GM04503 (cell line): ENCODE results near the gene PIK3CA.
"Not testable (repeated sequence)": the region's sequence is repeated elsewhere in the genome, so short reads cannot be mapped to it uniquely, and the experiment has no call there.

ENCODE experiments used
- DNase-seq: peaks from one replicate; pipeline ENCODE4 v3.0.0-alpha.2; 2012; ENCODE audit warnings: low read depth

Gene PIK3CA

DNA sequence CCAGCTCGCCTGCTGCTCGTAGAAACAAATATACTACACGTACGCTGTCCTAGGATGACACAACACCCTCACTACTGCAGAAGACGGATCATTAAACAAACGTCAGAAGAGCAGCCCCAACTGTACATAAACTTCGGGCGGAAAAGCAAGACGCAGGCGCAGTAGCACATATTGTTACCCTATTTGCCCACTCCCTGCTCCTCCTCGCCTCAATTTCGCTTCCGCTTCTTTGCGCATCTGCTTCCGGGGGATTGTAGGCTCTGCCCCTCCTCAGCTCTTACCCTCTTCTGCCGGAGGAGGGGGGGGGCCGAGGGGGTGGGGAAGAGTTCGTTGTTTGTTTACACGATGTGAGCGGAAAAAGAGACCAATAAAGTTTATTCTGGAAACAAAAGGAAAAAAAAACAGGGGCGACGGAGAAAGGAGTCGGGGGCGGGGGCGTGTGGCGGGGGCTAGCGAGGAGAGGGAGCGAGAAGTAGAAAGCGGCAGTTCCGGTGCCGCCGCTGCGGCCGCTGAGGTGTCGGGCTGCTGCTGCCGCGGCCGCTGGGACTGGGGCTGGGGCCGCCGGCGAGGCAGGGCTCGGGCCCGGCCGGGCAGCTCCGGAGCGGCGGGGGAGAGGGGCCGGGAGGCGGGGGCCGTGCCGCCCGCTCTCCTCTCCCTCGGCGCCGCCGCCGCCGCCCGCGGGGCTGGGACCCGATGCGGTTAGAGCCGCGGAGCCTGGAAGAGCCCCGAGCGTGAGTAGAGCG lies at the start of gene PIK3CA:
TSS of gene PIK3CA (plus strand) at position 485 of the 743 bp plus-strand sequence. CDS start 50,469 bp downstream, outside the sequence.
- DNase-seq = peak; percentile 95

DNA sequence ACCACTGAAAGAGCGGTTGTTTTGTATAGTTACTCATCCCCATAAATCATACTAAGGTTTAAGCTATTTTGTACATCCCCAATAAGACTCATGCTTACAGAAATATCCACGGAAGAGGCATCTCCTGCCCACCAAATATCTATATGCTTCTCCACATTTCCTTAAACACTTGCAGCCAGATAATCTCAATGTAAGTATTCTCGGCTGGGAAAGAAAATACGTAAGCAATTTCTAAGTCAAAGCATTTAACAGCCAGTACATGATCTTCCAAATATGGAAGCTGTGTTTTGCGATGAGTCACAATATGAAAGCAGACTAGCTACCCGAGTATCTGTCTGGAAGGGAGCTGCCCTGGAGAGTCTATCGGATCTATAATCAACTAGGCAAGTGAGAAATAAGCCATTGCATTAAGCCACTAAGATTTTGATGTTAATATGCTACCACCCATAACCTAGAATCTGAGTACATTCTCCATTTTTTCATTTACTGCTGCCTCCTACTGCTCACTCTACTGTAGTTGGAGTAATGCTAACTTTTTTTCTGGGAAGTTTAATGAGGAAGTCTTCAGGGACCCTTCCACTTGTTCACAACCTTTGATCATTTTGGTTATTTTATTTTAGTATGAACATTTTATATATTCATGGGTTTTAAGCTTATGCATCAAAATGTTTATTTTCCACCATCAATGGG lies 49.6 kb upstream of the PIK3CA start:
- DNase-seq = no peak

- no peak for DNase-seq
Observed at GRCh38 chr3:179100652-179101051, 47.5 kb upstream of the PIK3CA start.

GRCh38 chr3:179105881-179106280 lies 42.3 kb upstream of the PIK3CA start:
- DNase-seq = no peak

GRCh38 chr3:179107617-179108016 lies 40.5 kb upstream of the PIK3CA start:
- DNase-seq = no peak

DNA sequence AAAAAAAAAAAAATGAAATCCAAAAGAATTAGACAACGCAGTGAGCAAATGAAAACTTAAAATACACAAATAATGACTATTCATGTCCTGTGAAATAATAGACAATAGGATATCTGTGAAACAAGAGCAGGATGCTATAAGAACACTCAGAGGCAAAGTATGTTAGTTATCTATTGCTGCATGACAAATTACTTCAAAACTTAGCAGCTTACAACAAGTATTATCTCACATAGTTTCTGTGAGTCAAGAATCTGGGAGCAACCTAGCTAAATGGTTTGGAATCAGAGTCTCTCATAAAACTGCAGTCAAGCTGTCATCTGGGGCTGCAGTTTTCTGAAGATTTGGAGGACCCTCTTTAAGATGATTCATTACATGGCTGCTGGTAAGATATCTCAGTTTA lies 40.1 kb upstream of the PIK3CA start:
- peak; percentile 67 for DNase-seq

DNA sequence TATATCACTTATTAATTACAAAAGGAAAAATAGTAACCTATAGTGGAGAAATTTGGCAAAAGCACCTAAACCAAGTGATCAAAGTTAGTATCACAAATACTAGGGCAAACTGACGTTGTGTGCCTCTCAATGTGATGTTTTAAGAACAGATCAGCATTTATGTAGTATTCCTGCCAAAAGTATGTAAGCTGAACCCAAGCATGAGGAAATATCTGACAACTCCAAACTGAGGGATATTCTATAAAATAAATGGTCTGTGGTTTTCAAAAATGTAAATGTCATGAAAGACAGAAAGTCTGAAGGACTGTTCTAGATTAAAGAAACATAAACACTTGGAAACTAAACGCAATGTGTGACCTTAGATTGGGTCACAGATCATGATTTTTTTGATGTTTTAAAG lies 34.3 kb upstream of the PIK3CA start:
- no peak for DNase-seq

- DNase-seq = not testable (repeated sequence)
Observed at GRCh38 chr3:179115444-179115843, 32.7 kb upstream of the PIK3CA start.

DNA sequence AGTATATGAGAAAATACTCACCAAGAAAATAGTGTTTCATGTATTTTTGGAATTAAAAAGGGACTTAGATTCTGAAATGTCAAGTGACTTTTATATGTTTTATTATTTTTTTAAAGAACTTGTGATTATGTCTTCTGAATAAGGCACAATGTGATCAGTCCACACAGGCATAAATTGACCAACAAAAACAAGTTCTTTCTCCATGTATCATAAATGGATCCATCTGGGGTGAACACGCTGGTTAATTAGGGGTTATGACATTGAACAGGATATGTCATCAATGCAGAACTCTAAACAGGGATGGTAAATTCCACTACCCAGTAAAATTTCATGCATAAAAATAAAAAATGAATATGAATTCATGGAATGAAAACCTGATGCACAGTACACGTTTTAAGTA lies 31.3 kb upstream of the PIK3CA start:
- DNase-seq = no peak

DNA sequence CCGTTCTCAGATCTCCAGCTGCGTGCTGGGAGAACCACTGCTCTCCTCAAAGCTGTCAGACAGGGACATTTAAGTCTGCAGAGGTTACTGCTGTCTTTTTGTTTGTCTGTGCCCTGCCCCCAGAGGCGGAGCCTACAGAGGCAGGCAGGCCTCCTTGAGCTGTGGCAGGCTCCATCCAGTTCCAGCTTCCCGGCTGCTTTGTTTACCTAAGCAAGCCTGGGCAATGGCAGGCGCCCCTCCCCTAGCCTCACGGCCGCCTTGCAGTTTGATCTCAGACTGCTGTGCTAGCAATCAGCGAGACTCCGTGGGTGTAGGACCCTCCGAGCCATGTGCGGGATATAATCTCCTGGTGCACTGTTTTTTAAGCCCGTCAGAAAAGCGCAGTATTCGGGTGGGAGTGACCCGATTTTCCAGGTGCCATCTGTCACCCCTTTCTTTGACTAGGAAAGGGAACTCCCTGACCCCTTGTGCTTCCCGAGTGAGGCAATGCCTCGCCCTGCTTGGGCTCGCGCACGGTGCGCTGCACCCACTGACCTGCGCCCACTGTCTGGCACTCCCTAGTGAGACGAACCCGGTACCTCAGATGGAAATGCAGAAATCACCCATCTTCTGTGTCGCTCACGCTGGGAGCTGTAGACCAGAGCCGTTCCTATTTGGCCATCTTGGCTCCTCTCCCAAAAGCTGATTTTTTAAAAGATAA lies 15.8 kb upstream of the PIK3CA start:
- DNase-seq = not testable (repeated sequence)

DNA sequence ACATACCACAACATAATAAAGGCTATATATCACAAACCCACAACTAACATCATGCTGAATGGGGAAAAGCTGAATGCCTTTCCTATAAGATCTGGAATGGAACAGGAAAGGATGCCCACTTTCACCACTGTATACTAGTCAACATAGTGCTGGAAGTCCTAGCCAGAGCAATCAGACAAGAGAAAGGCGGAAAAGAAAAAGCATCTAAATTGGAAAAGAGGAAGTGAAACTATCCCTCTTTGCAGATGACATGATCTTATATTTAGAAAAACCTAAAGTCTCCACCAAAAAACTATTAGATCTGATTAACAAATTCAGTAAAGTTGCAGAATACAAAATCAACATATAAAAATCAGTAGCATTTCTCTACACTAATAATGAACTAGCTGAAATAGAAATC lies 14.6 kb upstream of the PIK3CA start:
- DNase-seq = no peak

- DNase-seq = no peak
Observed at GRCh38 chr3:179136195-179136594, 12.0 kb upstream of the PIK3CA start.

DNA sequence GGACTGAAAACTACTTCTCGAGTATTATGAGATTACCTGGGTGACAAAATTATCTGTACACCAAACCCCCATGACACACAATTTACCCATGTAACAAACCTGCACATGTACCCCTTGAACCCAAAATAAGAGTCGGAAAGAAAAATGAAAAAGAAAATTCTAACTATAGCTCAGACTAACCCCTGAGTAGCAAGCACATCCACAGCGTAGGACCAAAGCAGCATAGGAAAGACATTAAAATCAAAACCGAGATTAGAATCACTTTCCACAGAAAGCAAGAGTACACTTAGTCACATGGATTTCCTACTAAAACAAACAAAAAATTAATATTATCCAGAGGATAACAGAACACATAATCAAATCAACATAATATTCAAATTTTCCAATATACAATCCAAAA lies 6.3 kb upstream of the PIK3CA start:
- no peak for DNase-seq

- no peak for DNase-seq
Observed at GRCh38 chr3:179146911-179147513, 1.1 kb upstream of the PIK3CA start.

DNA sequence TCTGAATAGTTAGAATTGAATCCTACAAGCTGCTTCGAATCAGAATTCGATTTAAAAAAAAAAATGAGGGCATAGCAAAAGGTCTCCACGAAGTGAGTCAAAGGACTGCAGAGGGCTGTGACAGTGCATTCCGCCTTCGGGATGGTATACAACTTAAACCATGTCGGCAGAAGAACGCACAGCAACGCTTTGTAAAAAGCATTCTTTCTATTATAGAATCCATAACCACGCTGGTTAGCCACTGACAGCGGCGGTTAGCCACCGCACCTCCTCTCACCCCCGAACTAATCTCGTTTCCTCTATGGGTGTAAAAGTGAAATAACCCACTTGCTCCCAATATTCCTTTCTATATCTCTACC lies 664 bp upstream of the PIK3CA start:
- no peak for DNase-seq

DNA sequence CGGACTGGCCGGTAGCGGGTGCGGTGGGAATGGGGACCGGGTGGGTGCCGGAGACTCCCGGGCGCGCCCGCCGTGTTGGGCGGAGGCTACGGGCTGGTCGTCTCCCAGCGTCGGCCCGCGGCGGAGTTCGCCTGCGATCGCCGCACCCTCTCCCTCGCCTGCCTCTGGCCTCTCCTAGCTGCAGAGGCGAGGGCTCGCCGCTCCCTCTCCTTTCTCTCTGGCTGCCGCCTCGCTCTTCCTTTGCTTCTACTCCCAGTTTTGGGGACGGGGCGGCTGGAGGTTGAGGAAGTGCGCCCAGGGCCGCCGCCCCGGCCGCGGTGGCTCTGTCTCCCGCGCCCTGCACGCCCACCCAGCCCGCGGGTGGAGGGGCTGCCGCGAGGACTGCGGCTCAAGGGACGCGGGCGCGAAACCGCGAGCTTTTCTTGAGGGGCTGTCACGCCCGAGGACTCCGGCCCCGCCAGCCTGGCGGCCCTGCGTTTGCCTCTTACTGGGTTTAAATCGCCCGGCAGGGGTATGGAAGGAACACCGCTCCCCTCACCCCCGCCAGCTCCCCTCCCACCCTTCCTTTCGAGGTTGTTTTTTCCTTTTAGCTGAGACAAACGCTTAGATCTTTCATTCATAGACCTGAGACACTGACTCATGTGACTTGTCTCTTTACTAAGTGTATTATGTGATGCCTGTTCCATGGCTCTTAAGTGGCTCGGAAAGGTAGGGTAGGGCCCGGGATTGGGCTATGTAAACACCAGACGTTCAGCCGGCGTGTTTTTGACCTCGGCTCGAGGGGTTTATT lies 654 bp downstream of the PIK3CA start:
- no peak for DNase-seq

DNA sequence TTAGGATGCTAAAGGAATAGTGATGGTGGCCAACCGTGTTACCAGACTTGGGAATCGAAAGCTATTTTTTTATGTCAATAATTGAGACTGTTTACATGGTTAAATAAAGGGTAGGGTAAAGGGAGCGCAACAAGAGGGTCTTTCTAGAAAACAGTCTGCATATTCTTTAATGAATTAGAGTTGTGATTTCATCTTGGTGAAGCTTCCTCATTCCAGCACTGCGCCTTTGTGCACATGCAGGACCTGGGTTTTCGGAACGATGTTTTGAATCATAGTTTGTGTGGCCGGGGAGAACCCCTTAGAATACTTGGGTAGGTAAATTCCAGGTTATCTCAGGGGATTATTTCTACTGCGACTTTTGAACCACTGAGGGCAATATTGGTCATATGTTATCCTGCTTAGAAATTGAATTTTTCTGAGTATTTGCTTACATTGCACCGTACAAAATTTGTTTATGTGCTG lies 1.3 kb downstream of the PIK3CA start:
- DNase-seq = no peak

DNA sequence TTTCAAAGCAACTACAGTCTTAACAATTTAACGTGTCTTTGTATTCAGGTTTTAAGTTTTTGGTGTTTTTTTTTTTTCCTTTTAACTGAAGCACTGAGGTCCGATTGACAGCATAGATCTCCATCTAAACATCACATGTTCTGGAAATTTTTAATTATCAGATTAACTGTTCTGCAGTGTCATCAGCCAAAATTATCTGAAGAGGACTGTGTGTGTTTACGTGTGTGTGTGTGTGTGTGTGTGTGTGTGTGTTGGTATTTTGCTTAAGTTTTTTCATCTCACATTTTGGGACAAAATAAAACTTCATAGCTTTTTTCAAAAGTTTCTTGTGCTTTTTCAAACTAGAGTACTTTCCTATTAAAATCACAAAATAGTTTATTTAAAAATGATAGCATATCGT lies 1.8 kb downstream of the PIK3CA start:
- no peak for DNase-seq

- DNase-seq = no peak
Observed at GRCh38 chr3:179150610-179151009, 2.5 kb downstream of the PIK3CA start.

DNA sequence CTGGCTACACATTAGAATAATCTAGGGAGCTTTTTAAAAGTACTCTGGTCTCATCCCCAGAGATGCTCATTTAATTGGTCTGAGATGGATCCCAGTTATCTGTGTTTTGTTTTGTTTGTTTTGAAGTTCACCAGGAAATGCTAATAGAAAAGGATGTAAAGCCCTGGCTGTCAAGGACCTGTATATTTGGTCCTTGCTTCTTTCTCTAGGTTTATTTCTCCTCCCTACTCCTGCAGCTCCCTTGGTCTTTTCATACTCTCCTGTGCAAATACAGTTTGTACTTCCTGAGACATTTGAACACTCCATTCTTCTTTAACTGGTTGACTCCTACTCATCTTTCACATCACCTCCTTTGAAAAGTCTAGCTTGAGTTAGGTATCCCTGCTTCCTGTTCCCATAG lies 3.3 kb downstream of the PIK3CA start:
- no peak for DNase-seq

- DNase-seq = no peak
Observed at GRCh38 chr3:179156170-179156569, 8.0 kb downstream of the PIK3CA start.

GRCh38 chr3:179156775-179157174 lies 8.6 kb downstream of the PIK3CA start:
- DNase-seq = no peak
